ENCODE data around the gene PRKAR2A. TPM values are rescaled to one million over a fixed set of nuclear protein-coding genes. Genes with fewer than 3 reads are reported as not detected.
A peak's percentile ranks its signal among the peaks of the same experiment; 100 is the strongest.

PRKAR2A gene
- total and polyA plus RNA-seq, 9 of the 15 experiments (the other 6 are each of a cell fraction or from before 2014, with no cell fraction given): 15.9 to 84.5 (median 37.6) TPM

- no peak overlapping the region for H3K27ac ChIP-seq (ENCODE audit: extremely low read depth, low read depth, low read length)
- H3K36me3 ChIP-seq (ENCODE audit: control insufficient read depth, insufficient read depth, low read length): peaks cover 41% of the 10 kb centered on the region; the same call in 2 of the 3 replicates
- no peaks in the 10 kb centered on the region for H4K20me1 ChIP-seq (replicated peaks; ENCODE audit: control insufficient read depth, insufficient read depth, low read length)
- no peaks in the 10 kb centered on the region for H3K9me3 ChIP-seq (replicated peaks; ENCODE audit: control insufficient read depth, insufficient read depth, low read depth, low read length)
- no peaks in the 10 kb centered on the region for H3K27me3 ChIP-seq (ENCODE audit: control insufficient read depth in 2 of 2, insufficient read depth in 2 of 2, low read length in 2 of 2)
- CTCF ChIA-PET (ENCODE audit: low intra/inter-chr PET ratio): interaction anchor here (0.7 kb wide), 1 partner anchor 29 kb away, joined by 5 read pairs; no protein-coding TSS in a partner anchor
- no peak for FAIRE-seq
- intact Hi-C loops (cut with micrococcal nuclease) (no loop called here), in situ Hi-C loops (cut with MboI) (no loop called here)
- POLR2A ChIA-PET: no interaction called here
- no peaks in the 10 kb centered on the region for H3K9me1 ChIP-seq (ENCODE audit: control insufficient read depth, insufficient read depth, low read length)
- no TSS peak for BruUV-seq (replicated peaks)
- no peak for ATAC-seq
- no peak overlapping the region for H3K4me3 ChIP-seq
- no peak overlapping the region for H2AFZ ChIP-seq (ENCODE audit: low read depth, low read length)
- no peak overlapping the region for H3K4me2 ChIP-seq (ENCODE audit: insufficient read depth, low read length)
- no peaks in the 10 kb centered on the region for H3K4me1 ChIP-seq (replicated peaks in 1 of 2; ENCODE audit: control insufficient read depth in 2 of 2, insufficient read depth in 2 of 2, low read length in 2 of 2)
- H3K9ac ChIP-seq (ENCODE audit: insufficient read depth in 1 of 2, low read depth in 2 of 2, low read length in 2 of 2): no peak overlapping the region
- 100% methylated on average over 1 of the region's 1 CpG for WGBS (ENCODE audit: insufficient coverage, low coverage, missing lambda C conversion rate)
- DNase-seq (ENCODE audit: extremely low read depth in 1 of 4, low spot score in 3 of 4): no peak
- H3K79me2 ChIP-seq (ENCODE audit: control insufficient read depth, insufficient read depth, low read length): no peaks in the 10 kb centered on the region
- TF ChIP-seq CBFA2T3 (IDR thresholded peaks at IDR 0.05) (no peak), HSF4 (CRISPR knock-in tag; IDR thresholded peaks at IDR 0.05; ENCODE audit: borderline replicate concordance) (no peak), ZNF551 (CRISPR knock-in tag; IDR thresholded peaks at IDR 0.05) (no peak), CTCF (IDR thresholded peaks at IDR 0.05 in 2 of 3, conservative IDR thresholded peaks at IDR 0.05 in 1 of 3; ENCODE audit: insufficient read depth in 2 of 3, low read depth in 1 of 3, low read length in 3 of 3) (peak in 2 of 3 experiments; percentile 8 to 36; a peak in 2 of 6 replicates), SMARCE1 (IDR thresholded peaks at IDR 0.05) (no peak), ZNF318 (IDR thresholded peaks at IDR 0.05; ENCODE audit: borderline replicate concordance in 1 of 2, low read depth in 1 of 2) (no peak)
Observed at GRCh38 chr3:48765376-48765775, 82.3 kb downstream of the PRKAR2A start.

Measured in K562 (cell line).